IMR-90 (cell line): ENCODE data around the gene CYP4F22.

ENCODE experiments used
- CEBPB ChIP-seq: IDR thresholded peaks from 2 replicates; pipeline ENCODE4 v1.6.1; 2012; ENCODE audit warnings: low read depth, low read length, improper control_type of control experiment
- CTCF ChIP-seq: conservative IDR thresholded peaks from 2 replicates; pipeline ENCODE4 v1.5.1; 2012; ENCODE audit warnings: mild to moderate bottlenecking, low read depth, low read length, improper control_type of control experiment
- MAZ ChIP-seq: IDR thresholded peaks from 2 replicates; pipeline ENCODE4 v1.6.1; 2012; ENCODE audit warnings: low read depth, mild to moderate bottlenecking, low read length, improper control_type of control experiment, moderate library complexity, borderline replicate concordance
- POLR2A ChIP-seq: IDR thresholded peaks from 2 replicates; pipeline ENCODE4 v1.6.1; 2012; ENCODE audit warnings: mild to moderate bottlenecking, low read depth, low read length
- RAD21 ChIP-seq: IDR thresholded peaks from 2 replicates; pipeline ENCODE4 v1.6.1; 2012; ENCODE audit warnings: low read length, improper control_type of control experiment
- SMC3 ChIP-seq: fragments of 150-350 bp; IDR thresholded peaks from 2 replicates; pipeline ENCODE4 v1.6.1; 2016; ENCODE audit warnings: low read depth, mild to moderate bottlenecking, antibody characterized with exemption, low read length, moderate library complexity

- TF ChIP-seq CTCF, result no peak
- no peak for TF ChIP-seq POLR2A
- TF ChIP-seq SMC3, result no peak
- TF ChIP-seq RAD21, result no peak
- TF ChIP-seq MAZ, result no peak
- TF ChIP-seq CEBPB, result no peak
Observed at GRCh38 chr19:15517778-15518177, 9.5 kb downstream of the CYP4F22 start.
